MM.1S (cell line): ENCODE results near the gene ARRDC1.

Source experiments
- DNase-seq: peaks from one replicate; pipeline ENCODE4 v3.0.0-alpha.2; 2015
- H2AFZ ChIP-seq: fragments of 300-600 bp; sonication (generic); 2 replicates; pipeline ENCODE4 v1.6.0; 2016; ENCODE audit warnings: antibody characterized with exemption, low read length
- H3F3A ChIP-seq: fragments of 300-600 bp; sonication (generic); 2 replicates; pipeline ENCODE4 v1.6.1; 2016; ENCODE audit warnings: mild to moderate bottlenecking, antibody characterized with exemption, low read length, moderate library complexity, mixed read lengths; ENCODE audit not compliant: insufficient read depth
- H3K27ac ChIP-seq: fragments of 300-600 bp; sonication (generic); 2 replicates; pipeline ENCODE4 v1.5.1; 2016; ENCODE audit warnings: mild to moderate bottlenecking, low read length
- H3K27me3 ChIP-seq: fragments of 300-600 bp; sonication (generic); replicated peaks from 2 replicates; pipeline ENCODE4 v1.6.0; 2016; ENCODE audit warnings: low read length; ENCODE audit not compliant: insufficient read depth
- H3K36me3 ChIP-seq: fragments of 300-600 bp; sonication (generic); replicated peaks from 2 replicates; pipeline ENCODE4 v1.6.1; 2016; ENCODE audit warnings: mild to moderate bottlenecking, low read length, mixed read lengths; ENCODE audit not compliant: insufficient read depth
- H3K4me1 ChIP-seq: fragments of 300-600 bp; sonication (generic); 2 replicates; pipeline ENCODE4 v1.6.1; 2016; ENCODE audit warnings: low read length, mixed read lengths
- H3K4me2 ChIP-seq: fragments of 300-600 bp; sonication (generic); 2 replicates; pipeline ENCODE4 v1.6.0; 2016; ENCODE audit warnings: low read depth, low read length
- H3K4me3 ChIP-seq: fragments of 300-600 bp; sonication (generic); 2 replicates; pipeline ENCODE4 v1.5.1; 2016; ENCODE audit warnings: low read length, mixed read lengths
- H3K79me2 ChIP-seq: fragments of 300-600 bp; sonication (generic); 2 replicates; pipeline ENCODE4 v1.6.1; 2016; ENCODE audit warnings: mixed run types, low read length, mixed read lengths
- H3K9ac ChIP-seq: fragments of 300-600 bp; sonication (generic); 2 replicates; pipeline ENCODE4 v1.6.1; 2016; ENCODE audit warnings: low read length, mixed read lengths
- H3K9me2 ChIP-seq: fragments of 300-600 bp; sonication (generic); replicated peaks from 2 replicates; pipeline ENCODE4 v1.6.1; 2016; ENCODE audit warnings: mild to moderate bottlenecking, low read length, mixed read lengths; ENCODE audit not compliant: insufficient read depth
- H3K9me3 ChIP-seq: fragments of 300-600 bp; sonication (generic); replicated peaks from 2 replicates; pipeline ENCODE4 v1.6.1; 2016; ENCODE audit warnings: mild to moderate bottlenecking, low read length, mixed read lengths; ENCODE audit not compliant: insufficient read depth
- H4K20me1 ChIP-seq: fragments of 300-600 bp; sonication (generic); 2 replicates; pipeline ENCODE4 v1.6.1; 2016; ENCODE audit warnings: mild to moderate bottlenecking, low read length, moderate library complexity, mixed read lengths; ENCODE audit not compliant: insufficient read depth
- CTCF ChIP-seq: fragments of 300-600 bp; sonication (generic); IDR thresholded peaks from 2 replicates; pipeline ENCODE4 v1.5.1; 2016; ENCODE audit warnings: antibody characterized with exemption, low read length, mixed read lengths
- EZH2 ChIP-seq: fragments of 300-600 bp; sonication (generic); optimal IDR thresholded peaks from 2 replicates; pipeline ENCODE3; 2017; ENCODE audit warnings: low read depth, mild to moderate bottlenecking, antibody characterized with exemption, low read length, mixed read lengths
- EZH2phosphoT487 ChIP-seq: fragments of 300-600 bp; sonication (generic); IDR thresholded peaks from 2 replicates; pipeline ENCODE4 v1.6.1; 2018; ENCODE audit warnings: antibody characterized with exemption, low read length

ARRDC1 gene

GRCh38 chr9:137580209-137580953, 25.1 kb upstream of the ARRDC1 start:
- no peak overlapping the region for H2AFZ ChIP-seq
- H3K4me3 ChIP-seq: no peak overlapping the region
- no peaks in the 10 kb centered on the region for H4K20me1 ChIP-seq
- no peak for DNase-seq
- peaks cover 29% of the 10 kb centered on the region for H3K79me2 ChIP-seq
- H3K4me2 ChIP-seq: no peak overlapping the region
- H3K36me3 ChIP-seq: no peaks in the 10 kb centered on the region
- no peak overlapping the region for H3K27ac ChIP-seq
- peaks cover 18% of the 10 kb centered on the region for H3F3A ChIP-seq
- no peaks in the 10 kb centered on the region for H3K27me3 ChIP-seq
- TF ChIP-seq EZH2phosphoT487 (no peak), CTCF (no peak), EZH2 (no peak)
- H3K4me1 ChIP-seq: peaks cover 21% of the 10 kb centered on the region
- H3K9me2 ChIP-seq: no peaks in the 10 kb centered on the region
- H3K9me3 ChIP-seq: no peaks in the 10 kb centered on the region
- no peak overlapping the region for H3K9ac ChIP-seq

DNA sequence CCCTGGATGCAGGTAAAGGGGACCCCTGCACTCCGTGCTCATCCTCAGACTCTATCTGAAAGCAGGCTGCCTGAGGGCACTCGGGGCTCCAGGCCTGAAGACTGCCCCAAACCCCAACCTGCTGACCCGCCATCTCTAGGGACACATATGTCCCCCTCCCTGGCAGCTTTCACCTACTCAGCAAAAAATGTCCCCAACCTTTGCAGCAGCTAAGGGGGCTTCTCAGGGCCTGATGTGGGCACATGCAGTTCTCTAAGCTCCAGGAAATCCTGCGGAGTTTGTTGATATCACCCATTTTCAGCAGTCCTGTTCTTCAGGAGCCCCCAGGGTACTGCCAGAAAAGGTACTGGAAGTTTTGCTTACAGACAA, 24.5 kb upstream of the ARRDC1 start:
- no peak for TF ChIP-seq EZH2
- TF ChIP-seq EZH2phosphoT487: no peak
- TF ChIP-seq CTCF: no peak
- Histone ChIP-seq H3K36me3 (no peaks in the 10 kb centered on the region), H3F3A (peaks cover 13% of the 10 kb centered on the region), H3K79me2 (peaks cover 29% of the 10 kb centered on the region), H3K27ac (no peak overlapping the region), H3K27me3 (no peaks in the 10 kb centered on the region), H2AFZ (no peak overlapping the region), H3K9me2 (no peaks in the 10 kb centered on the region), H3K9ac (no peak overlapping the region), H3K4me3 (no peak overlapping the region), H3K4me2 (no peak overlapping the region), H3K9me3 (no peaks in the 10 kb centered on the region), H4K20me1 (no peaks in the 10 kb centered on the region), H3K4me1 (peaks cover 16% of the 10 kb centered on the region)
- no peak for DNase-seq

GRCh38 chr9:137581361-137582285, 23.9 kb upstream of the ARRDC1 start:
- Histone ChIP-seq H3K4me2 (no peak overlapping the region), H2AFZ (no peak overlapping the region), H3K27ac (no peak overlapping the region), H3K36me3 (no peaks in the 10 kb centered on the region), H3F3A (peaks cover 6% of the 10 kb centered on the region), H3K9ac (no peak overlapping the region), H3K79me2 (peaks cover 29% of the 10 kb centered on the region), H3K9me3 (no peaks in the 10 kb centered on the region), H3K4me1 (peaks cover 9% of the 10 kb centered on the region), H3K9me2 (no peaks in the 10 kb centered on the region), H4K20me1 (no peaks in the 10 kb centered on the region), H3K27me3 (no peaks in the 10 kb centered on the region), H3K4me3 (no peak overlapping the region)
- no peak for DNase-seq
- no peak for TF ChIP-seq CTCF
- TF ChIP-seq EZH2: no peak
- TF ChIP-seq EZH2phosphoT487: no peak
